ENCODE measurements around the gene TPGS1. TPM values are rescaled to one million over a fixed set of nuclear protein-coding genes. Genes with fewer than 3 reads are reported as not detected.

TPGS1 gene
- total and polyA plus RNA-seq, 4 donors: 12.2 to 32.7 (median 25.5) TPM

- H3K4me1 ChIP-seq (ENCODE audit: control insufficient read depth in 5 of 5, insufficient read depth in 5 of 5, low read length in 5 of 5): peaks cover 0 to 2% (median 0%) of the 10 kb centered on the region in 5 donors
- H3K27me3 ChIP-seq (ENCODE audit: control insufficient read depth in 3 of 3, insufficient read depth in 3 of 3, low read length in 2 of 3): no peaks in the 10 kb centered on the region
- ATAC-seq (ENCODE audit: insufficient read depth, low FRiP score): no peak
- 54 to 68% methylated on average over 55 to 57 of the region's 57 CpGs for WGBS, 2 donors
- H3K9me3 ChIP-seq (ENCODE audit: control insufficient read depth in 4 of 4, insufficient read depth in 3 of 4, low read length in 3 of 4): no peaks in the 10 kb centered on the region
- peak in 1 of 3 donors; percentile 19 for DNase-seq
- no peak overlapping the region for H3K4me3 ChIP-seq
- H3K27ac ChIP-seq (ENCODE audit: low read depth in 1 of 2, low read length in 1 of 2): peak overlapping the region in 1 of 2 donors; percentile 77
- TF ChIP-seq, protein P1, sequence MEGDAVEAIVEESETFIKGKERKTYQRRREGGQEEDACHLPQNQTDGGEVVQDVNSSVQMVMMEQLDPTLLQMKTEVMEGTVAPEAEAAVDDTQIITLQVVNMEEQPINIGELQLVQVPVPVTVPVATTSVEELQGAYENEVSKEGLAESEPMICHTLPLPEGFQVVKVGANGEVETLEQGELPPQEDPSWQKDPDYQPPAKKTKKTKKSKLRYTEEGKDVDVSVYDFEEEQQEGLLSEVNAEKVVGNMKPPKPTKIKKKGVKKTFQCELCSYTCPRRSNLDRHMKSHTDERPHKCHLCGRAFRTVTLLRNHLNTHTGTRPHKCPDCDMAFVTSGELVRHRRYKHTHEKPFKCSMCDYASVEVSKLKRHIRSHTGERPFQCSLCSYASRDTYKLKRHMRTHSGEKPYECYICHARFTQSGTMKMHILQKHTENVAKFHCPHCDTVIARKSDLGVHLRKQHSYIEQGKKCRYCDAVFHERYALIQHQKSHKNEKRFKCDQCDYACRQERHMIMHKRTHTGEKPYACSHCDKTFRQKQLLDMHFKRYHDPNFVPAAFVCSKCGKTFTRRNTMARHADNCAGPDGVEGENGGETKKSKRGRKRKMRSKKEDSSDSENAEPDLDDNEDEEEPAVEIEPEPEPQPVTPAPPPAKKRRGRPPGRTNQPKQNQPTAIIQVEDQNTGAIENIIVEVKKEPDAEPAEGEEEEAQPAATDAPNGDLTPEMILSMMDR (IDR thresholded peaks at IDR 0.05; ENCODE audit: control extremely low read depth, extremely low read depth): no peak
- H3K36me3 ChIP-seq (ENCODE audit: control insufficient read depth in 4 of 4, insufficient read depth in 4 of 4, low read length in 4 of 4): no peaks in the 10 kb centered on the region
- no peak overlapping the region for H3K9ac ChIP-seq (ENCODE audit: insufficient read depth in 1 of 2, low read length in 2 of 2)
These were observed 32.9 kb upstream of the TPGS1 start for GRCh38 chr19:474126-475078.

DNA sequence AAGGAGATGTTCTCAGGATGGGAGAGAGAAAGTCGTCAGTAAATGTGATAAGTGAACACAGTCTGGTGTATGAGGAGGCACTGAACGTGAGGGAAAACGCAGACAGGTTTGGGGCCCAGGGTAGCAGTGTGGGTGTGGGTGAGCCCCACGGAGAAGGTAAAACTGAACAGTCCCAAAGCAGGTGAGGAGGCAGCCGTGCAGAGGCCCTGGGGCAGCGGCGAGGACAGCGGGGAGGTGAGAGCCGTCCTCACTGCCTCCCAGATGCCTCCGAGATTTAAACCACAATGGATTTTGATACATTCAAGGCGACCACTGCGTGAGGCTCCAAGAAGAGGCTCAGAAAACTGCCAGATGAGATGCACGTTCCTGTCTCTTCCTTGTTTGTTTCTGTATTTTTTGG is 31.9 kb upstream of the TPGS1 start:
- Histone ChIP-seq H3K9me3 (ENCODE audit: control insufficient read depth in 4 of 4, insufficient read depth in 3 of 4, low read length in 3 of 4) (peaks cover 0 to 2% (median under 1%) of the 10 kb centered on the region in 4 donors), H3K27ac (ENCODE audit: low read depth in 1 of 2, low read length in 1 of 2) (peak overlapping the region in 1 of 2 donors; percentile 34), H3K27me3 (ENCODE audit: control insufficient read depth in 3 of 3, insufficient read depth in 3 of 3, low read length in 2 of 3) (no peaks in the 10 kb centered on the region), H3K36me3 (ENCODE audit: control insufficient read depth in 4 of 4, insufficient read depth in 4 of 4, low read length in 4 of 4) (no peaks in the 10 kb centered on the region), H3K9ac (ENCODE audit: insufficient read depth in 1 of 2, low read length in 2 of 2) (no peak overlapping the region), H3K4me1 (ENCODE audit: control insufficient read depth in 5 of 5, insufficient read depth in 5 of 5, low read length in 5 of 5) (peaks cover 0 to 6% (median 2%) of the 10 kb centered on the region in 5 donors), H3K4me3 (no peak overlapping the region)
- DNase-seq (no peak), ATAC-seq (ENCODE audit: insufficient read depth, low FRiP score) (no peak)
- WGBS, 2 donors: 83 to 84% methylated on average over 13 of the region's 13 CpGs
- TF ChIP-seq, protein P1 (IDR thresholded peaks at IDR 0.05; ENCODE audit: control extremely low read depth, extremely low read depth): no peak

GRCh38 chr19:478236-478903 is 28.9 kb upstream of the TPGS1 start:
- Histone ChIP-seq H3K9ac (ENCODE audit: insufficient read depth in 1 of 2, low read length in 2 of 2) (no peak overlapping the region), H3K36me3 (ENCODE audit: control insufficient read depth in 4 of 4, insufficient read depth in 4 of 4, low read length in 4 of 4) (no peaks in the 10 kb centered on the region), H3K27me3 (ENCODE audit: control insufficient read depth in 3 of 3, insufficient read depth in 3 of 3, low read length in 2 of 3) (no peaks in the 10 kb centered on the region), H3K9me3 (ENCODE audit: control insufficient read depth in 4 of 4, insufficient read depth in 3 of 4, low read length in 3 of 4) (peaks cover 0 to 8% (median 3%) of the 10 kb centered on the region in 4 donors), H3K4me3 (no peak overlapping the region), H3K4me1 (ENCODE audit: control insufficient read depth in 5 of 5, insufficient read depth in 5 of 5, low read length in 5 of 5) (peaks cover 0 to 6% (median 2%) of the 10 kb centered on the region in 5 donors), H3K27ac (ENCODE audit: low read depth in 1 of 2, low read length in 1 of 2) (no peak overlapping the region)
- WGBS, 2 donors: 71 to 76% methylated on average over 26 of the region's 26 CpGs
- TF ChIP-seq, protein P1 (IDR thresholded peaks at IDR 0.05; ENCODE audit: control extremely low read depth, extremely low read depth): no peak
- DNase-seq: peak in 1 of 3 donors; percentile 32
- ATAC-seq (ENCODE audit: insufficient read depth, low FRiP score): no peak
